ENCODE data around the gene MAP3K20.
"Not testable (repeated sequence)": the region's sequence is repeated elsewhere in the genome, so short reads cannot be mapped to it uniquely, and the experiment has no call there.

The MAP3K20 gene

DNA sequence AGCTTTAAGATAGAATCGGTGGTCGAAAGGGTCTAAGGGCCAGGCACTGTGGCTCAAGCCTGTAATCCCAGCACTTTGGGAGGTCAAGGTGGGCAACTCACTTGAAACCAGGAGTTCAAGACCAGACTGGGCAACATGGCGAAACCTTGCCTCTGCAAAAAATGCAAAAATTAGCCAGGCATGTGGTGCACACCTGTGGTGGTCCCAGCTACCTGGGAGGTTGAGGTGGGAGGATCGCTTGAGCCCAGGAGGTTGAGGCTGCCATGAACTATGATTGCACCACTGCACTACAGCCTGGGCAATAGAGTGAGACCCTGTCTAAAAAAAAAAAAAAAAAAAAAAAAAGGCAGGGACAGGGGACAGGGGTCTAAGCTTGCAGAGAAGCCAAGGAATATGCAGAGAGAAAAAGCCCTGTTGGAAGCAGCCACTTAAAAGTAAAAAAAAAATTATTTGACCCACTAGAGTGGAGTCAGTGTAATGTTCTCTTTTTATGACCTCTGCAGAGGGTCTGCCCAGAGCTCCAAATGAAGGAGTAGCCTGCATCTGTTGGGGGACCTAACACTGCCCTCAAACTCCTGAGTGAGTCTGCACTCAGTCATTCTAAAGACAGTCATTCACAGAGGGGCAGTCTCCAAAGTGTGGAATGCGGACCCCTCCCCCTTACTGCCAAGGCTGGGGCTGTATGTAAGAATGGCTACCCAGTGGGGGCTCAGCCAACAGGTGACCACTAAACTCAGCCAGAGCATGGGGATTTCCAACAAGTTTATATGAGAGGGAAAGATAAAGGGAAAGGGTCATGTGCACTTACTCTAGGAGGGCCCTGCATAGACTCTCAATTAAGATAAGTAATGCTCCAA, 160.5 kb downstream of the MAP3K20 start:
- DNase-seq (ENCODE audit: low read depth in 2 of 2): no peak

GRCh38 chr2:173238385-173238784, 162.7 kb downstream of the MAP3K20 start:
- DNase-seq (ENCODE audit: low read depth in 2 of 2): no peak

- no peak for DNase-seq (ENCODE audit: low read depth in 2 of 2)
These were observed 163.2 kb downstream of the MAP3K20 start for GRCh38 chr2:173238831-173239230.

DNA sequence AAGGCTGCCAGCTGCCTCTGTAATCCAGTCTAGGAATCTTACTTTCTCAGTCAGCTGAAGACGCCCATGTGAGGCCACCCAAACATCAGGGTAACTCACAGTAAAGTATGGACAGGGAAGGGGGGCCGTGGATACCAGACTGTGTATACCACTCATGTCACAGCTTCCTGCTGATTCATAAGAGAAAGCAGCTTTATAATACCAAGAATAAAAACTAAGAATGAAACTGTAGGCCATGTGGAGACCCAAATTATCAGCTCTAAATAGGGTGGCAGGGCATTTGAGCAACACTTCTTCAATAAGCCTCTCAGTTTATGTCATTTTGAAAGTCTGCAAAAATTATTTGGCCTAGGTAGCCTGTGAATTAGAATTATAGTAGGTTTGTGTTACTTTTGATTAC, 164.0 kb downstream of the MAP3K20 start:
- DNase-seq (ENCODE audit: low read depth in 2 of 2): no peak

DNA sequence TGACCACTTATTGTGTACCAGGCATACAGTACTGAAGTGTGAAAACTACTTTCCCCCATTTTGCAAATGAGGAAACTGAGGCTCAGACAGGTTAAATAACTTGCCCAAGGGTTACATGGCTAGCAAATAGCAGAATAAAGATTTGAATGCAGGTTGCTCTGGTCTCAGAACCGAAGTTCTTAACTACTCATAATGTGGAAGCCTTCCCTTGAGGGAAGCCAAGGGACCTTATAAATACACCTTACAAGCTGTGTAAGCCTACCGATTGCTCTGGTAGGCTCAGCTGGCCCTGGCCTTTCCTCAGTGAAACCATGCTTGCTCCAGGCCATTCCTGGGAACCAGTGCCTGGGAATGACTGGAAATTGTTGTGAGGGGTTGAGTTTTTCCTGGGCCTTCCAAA, 164.4 kb downstream of the MAP3K20 start:
- no peak for DNase-seq (ENCODE audit: low read depth in 2 of 2)

GRCh38 chr2:173241643-173242042, 166.0 kb downstream of the MAP3K20 start:
- DNase-seq (ENCODE audit: low read depth in 2 of 2): no peak

- no peak for DNase-seq (ENCODE audit: low read depth in 2 of 2)
These were observed 171.5 kb downstream of the MAP3K20 start for GRCh38 chr2:173247156-173247555.

DNA sequence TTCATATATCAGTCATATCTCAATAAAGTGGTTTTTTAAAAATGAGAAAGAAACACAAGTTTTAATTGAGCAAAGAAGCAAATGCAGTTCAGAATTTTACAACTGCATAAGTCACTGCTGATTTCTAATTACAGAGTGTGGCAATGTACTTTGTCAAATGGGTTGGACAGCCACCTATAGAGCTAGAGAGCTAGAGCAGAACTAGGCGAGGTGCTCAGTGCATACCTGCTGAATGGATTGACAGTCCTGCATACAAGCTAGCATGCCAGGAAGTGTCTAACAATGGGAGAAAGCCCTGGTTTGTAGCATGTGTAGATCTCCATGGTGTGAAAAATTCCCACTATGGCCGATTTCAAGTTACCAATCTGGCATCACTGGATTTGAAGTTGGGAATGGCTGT, 172.7 kb downstream of the MAP3K20 start:
- no peak for DNase-seq (ENCODE audit: low read depth in 2 of 2)

DNA sequence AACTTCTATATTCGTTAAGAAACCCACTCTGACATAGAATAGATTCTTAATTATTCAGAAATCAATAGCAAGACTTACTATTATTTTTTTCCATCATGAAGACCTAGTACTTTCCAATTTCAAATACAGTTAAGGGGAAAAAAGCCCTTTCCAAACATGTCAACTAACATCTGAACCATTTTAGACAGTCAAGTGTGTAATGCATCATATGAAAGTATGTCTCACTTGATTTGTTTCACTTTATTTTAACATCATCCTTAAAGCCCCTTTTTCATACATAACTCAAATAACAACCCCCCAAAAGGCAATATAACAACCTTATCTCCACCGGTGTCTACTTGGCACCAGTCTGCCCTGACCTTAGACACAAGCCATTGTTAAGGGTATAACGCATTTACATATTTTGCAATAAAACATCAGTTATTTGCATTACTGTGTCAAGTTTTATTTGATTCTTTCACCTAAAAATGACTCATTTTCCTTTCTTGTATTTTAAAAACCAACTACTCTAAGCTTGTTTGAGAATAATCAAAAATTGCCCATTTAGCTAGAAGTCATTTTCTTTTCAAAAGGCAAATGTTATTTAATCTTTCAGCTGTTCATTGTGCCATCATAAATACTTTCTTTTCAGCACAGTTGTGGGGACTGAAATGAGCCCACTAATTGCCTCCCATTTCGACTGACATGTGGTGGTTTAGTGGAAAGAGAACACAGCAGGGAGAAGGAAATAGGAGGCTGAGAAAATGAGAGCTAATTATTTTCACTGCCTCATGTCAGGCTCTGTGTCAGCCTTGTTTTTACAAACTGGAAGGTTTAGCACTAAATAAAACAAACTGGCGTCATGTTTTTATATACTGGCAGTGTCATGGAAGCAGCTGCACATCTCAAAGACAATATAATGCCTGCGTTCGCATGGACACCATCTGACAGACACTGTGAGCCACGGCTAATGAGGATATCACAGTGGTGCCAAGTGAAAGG, 174.3 kb downstream of the MAP3K20 start:
- no peak for DNase-seq (ENCODE audit: low read depth in 2 of 2)

- DNase-seq (ENCODE audit: low read depth in 2 of 2): no peak
These were observed 175.6 kb downstream of the MAP3K20 start for GRCh38 chr2:173251225-173251624.

- DNase-seq (ENCODE audit: low read depth in 2 of 2): no peak
These were observed 176.9 kb downstream of the MAP3K20 start for GRCh38 chr2:173252581-173252980.

- DNase-seq (ENCODE audit: low read depth in 2 of 2): no peak
These were observed 179.0 kb downstream of the MAP3K20 start for GRCh38 chr2:173254659-173255058.

DNA sequence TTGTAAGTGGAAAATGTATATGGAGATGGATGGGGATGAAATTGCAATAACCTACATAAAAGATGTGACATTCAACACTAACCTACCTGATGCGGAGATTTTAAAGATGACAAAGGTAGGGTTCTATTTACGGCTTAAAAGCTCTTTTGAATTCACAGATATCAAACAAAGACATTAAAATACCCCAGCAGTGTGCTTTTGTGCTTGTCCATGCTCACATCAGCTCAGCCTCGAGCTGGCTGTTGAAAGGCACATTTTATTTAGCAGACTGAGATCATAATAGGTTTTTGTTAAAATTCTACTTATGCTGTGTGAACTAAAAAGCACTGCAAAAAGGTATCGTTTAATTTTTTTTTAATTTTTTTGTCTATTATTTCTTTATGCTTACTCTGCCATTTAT, 183.1 kb downstream of the MAP3K20 start:
- no peak for DNase-seq (ENCODE audit: low read depth in 2 of 2)

- not testable (repeated sequence) for DNase-seq (ENCODE audit: low read depth in 2 of 2)
These were observed 186.7 kb downstream of the MAP3K20 start for GRCh38 chr2:173262356-173262755.

GRCh38 chr2:173264151-173264550, 188.5 kb downstream of the MAP3K20 start:
- DNase-seq (ENCODE audit: low read depth in 2 of 2): no peak

- DNase-seq (ENCODE audit: low read depth in 2 of 2): no peak
These were observed 189.1 kb downstream of the MAP3K20 start for GRCh38 chr2:173264603-173265366.

GRCh38 chr2:173271135-173271534, 195.5 kb downstream of the MAP3K20 start:
- DNase-seq (ENCODE audit: low read depth in 2 of 2): no peak

- no peak for DNase-seq (ENCODE audit: low read depth in 2 of 2)
These were observed 196.2 kb downstream of the MAP3K20 start for GRCh38 chr2:173271825-173272224.

- DNase-seq (ENCODE audit: low read depth in 2 of 2): no peak
These were observed 197.2 kb downstream of the MAP3K20 start for GRCh38 chr2:173272849-173273248.

GRCh38 chr2:173278794-173279526, 203.3 kb downstream of the MAP3K20 start:
- DNase-seq (ENCODE audit: low read depth in 2 of 2): no peak

GRCh38 chr2:173279527-173279868, 203.9 kb downstream of the MAP3K20 start:
- no peak for DNase-seq (ENCODE audit: low read depth in 2 of 2)

Data from stimulated activated CD8-positive, alpha-beta memory T cell treated with anti-CD3 and anti-CD28 coated beads, Interleukin-15, amount 100 ng/mL, for 4 hours (primary cell).